ENCODE measurements around the gene CCND1. TPM values are rescaled to one million over a fixed set of nuclear protein-coding genes. Genes with fewer than 3 reads are reported as not detected.
A peak's percentile ranks its signal among the peaks of the same experiment; 100 is the strongest.

The CCND1 gene
- total and polyA plus RNA-seq, 2 of the 8 experiments (the other 6 are each of a cell fraction or from before 2014, with no cell fraction given): 64.5 to 170 TPM

- TF ChIP-seq HDAC6 (IDR thresholded peaks at IDR 0.05; ENCODE audit: low read depth, low read length) (no peak), NANOG (IDR thresholded peaks at IDR 0.05; ENCODE audit: insufficient read depth, low read depth, low read length, poor library complexity, severe bottlenecking) (no peak), NRF1 (IDR thresholded peaks at IDR 0.05; ENCODE audit: low read depth, low read length) (peak; percentile 80), EZH2 (IDR thresholded peaks at IDR 0.05; ENCODE audit: low read depth, low read length, severe bottlenecking) (no peak), GABPA (IDR thresholded peaks at IDR 0.05; ENCODE audit: borderline replicate concordance, insufficient read depth, low read length) (no peak), SRF (IDR thresholded peaks at IDR 0.05; ENCODE audit: low read depth, low read length) (no peak), CBX8 (IDR thresholded peaks at IDR 0.05; ENCODE audit: borderline replicate concordance, low read depth, low read length) (no peak), TBP (IDR thresholded peaks at IDR 0.05; ENCODE audit: low read depth, low read length) (peak; percentile 67), ASH2L (IDR thresholded peaks at IDR 0.05; ENCODE audit: low read length) (peak; percentile 75), MAFK (IDR thresholded peaks at IDR 0.05; ENCODE audit: low read depth, low read length) (no peak), RNF2 (IDR thresholded peaks at IDR 0.05; ENCODE audit: borderline replicate concordance, low read depth, low read length, missing control alignments, poor library complexity, severe bottlenecking) (no peak), EGR1 (IDR thresholded peaks at IDR 0.05; ENCODE audit: borderline replicate concordance, low read depth, low read length) (no peak), SAP30 (IDR thresholded peaks at IDR 0.05; ENCODE audit: insufficient read depth, insufficient replicate concordance, low read length) (peak; percentile 46), TCF12 (IDR thresholded peaks at IDR 0.05; ENCODE audit: low read depth, low read length) (no peak), CREB1 (IDR thresholded peaks at IDR 0.05) (no peak), SUZ12 (IDR thresholded peaks at IDR 0.05; ENCODE audit: low read length) (no peak), KDM1A (IDR thresholded peaks at IDR 0.05; ENCODE audit: borderline replicate concordance, low read length) (no peak), SIN3A (conservative IDR thresholded peaks at IDR 0.05 in 1 of 2, IDR thresholded peaks at IDR 0.05 in 1 of 2; ENCODE audit: low read depth in 1 of 2, low read length in 2 of 2) (peak; percentile 83 to 85; a peak in 3 of 4 replicates), BCL11A (IDR thresholded peaks at IDR 0.05; ENCODE audit: low read depth in 2 of 2, low read length in 2 of 2) (no peak), HDAC2 (IDR thresholded peaks at IDR 0.05; ENCODE audit: borderline replicate concordance in 1 of 2, low read depth in 2 of 2, low read length in 2 of 2) (peak in 1 of 2 experiments; percentile 84; a peak in 1 of 4 replicates), RBBP5 (IDR thresholded peaks at IDR 0.05; ENCODE audit: borderline replicate concordance, low read depth, low read length) (0 out of 2 replicates have a peak, but pooled peaks have one; percentile 72), SIX5 (IDR thresholded peaks at IDR 0.05; ENCODE audit: low read depth, low read length) (no peak)
Measured at GRCh38 chr11:69674886-69675714, 34.1 kb downstream of the CCND1 start, which contains the start of gene LTO1 (continued).

Data from H1 (cell line).